Measurements from ENCODE around the gene COX4I1.

COX4I1 gene

GRCh38 chr16:85819771-85820170, 20.3 kb downstream of the COX4I1 start:
- no peak for TF ChIP-seq POU2F2 (IDR thresholded peaks at IDR 0.05; ENCODE audit: low read depth, low read length)
- FAIRE-seq (no peak), DNase-seq (ENCODE audit: insufficient read length, low spot score) (no peak)

GRCh38 chr16:85820604-85821372, 21.3 kb downstream of the COX4I1 start:
- TF ChIP-seq POLR2AphosphoS5 (IDR thresholded peaks at IDR 0.05; ENCODE audit: low read depth, low read length) = no peak
- no peak for TF ChIP-seq POLR2A (IDR thresholded peaks at IDR 0.05; ENCODE audit: low read depth, low read length)
- TF ChIP-seq TAF1 (IDR thresholded peaks at IDR 0.05; ENCODE audit: low read depth, low read length) = no peak
- TF ChIP-seq POU2F2 (IDR thresholded peaks at IDR 0.05; ENCODE audit: low read depth, low read length) = no peak
- no peak for TF ChIP-seq PAX5 (IDR thresholded peaks at IDR 0.05; ENCODE audit: insufficient read depth, low read length, severe bottlenecking)
- TF ChIP-seq SPI1 (IDR thresholded peaks at IDR 0.05; ENCODE audit: low read depth, low read length) = no peak
- FAIRE-seq = no peak

GRCh38 chr16:85821390-85822135, 22.1 kb downstream of the COX4I1 start:
- no peak for TF ChIP-seq POLR2AphosphoS5 (IDR thresholded peaks at IDR 0.05; ENCODE audit: low read depth, low read length)
- no peak for TF ChIP-seq TAF1 (IDR thresholded peaks at IDR 0.05; ENCODE audit: low read depth, low read length)
- TF ChIP-seq SPI1 (IDR thresholded peaks at IDR 0.05; ENCODE audit: low read depth, low read length) = 0 out of 2 replicates have a peak, but pooled peaks have one; percentile 10
- TF ChIP-seq PAX5 (IDR thresholded peaks at IDR 0.05; ENCODE audit: insufficient read depth, low read length, severe bottlenecking) = peak; percentile 24
- TF ChIP-seq POU2F2 (IDR thresholded peaks at IDR 0.05; ENCODE audit: low read depth, low read length) = no peak; the same call in 1 of the 2 replicates
- TF ChIP-seq POLR2A (IDR thresholded peaks at IDR 0.05; ENCODE audit: low read depth, low read length) = no peak
- DNase-seq (ENCODE audit: insufficient read length, low spot score) (peak; percentile 90), FAIRE-seq (peak; percentile 83)

More at GRCh38 chr16:85820604-85821372, 21.3 kb downstream of the COX4I1 start:
- no peak for DNase-seq (ENCODE audit: insufficient read length, low spot score)

- TF ChIP-seq SPI1 (IDR thresholded peaks at IDR 0.05; ENCODE audit: low read depth, low read length) = no peak
- TF ChIP-seq PAX5 (IDR thresholded peaks at IDR 0.05; ENCODE audit: insufficient read depth, low read length, severe bottlenecking) = peak; percentile 1
- no peak for DNase-seq (ENCODE audit: insufficient read length, low spot score)
- no peak for FAIRE-seq
Observed at GRCh38 chr16:85822145-85822544, 22.6 kb downstream of the COX4I1 start.

GRCh38 chr16:85823328-85823920, 23.9 kb downstream of the COX4I1 start:
- no peak for TF ChIP-seq PAX5 (IDR thresholded peaks at IDR 0.05; ENCODE audit: insufficient read depth, low read length, severe bottlenecking)
- no peak for DNase-seq (ENCODE audit: insufficient read length, low spot score)
- peak; percentile 85 for FAIRE-seq

GRCh38 chr16:85824161-85825135, 25.0 kb downstream of the COX4I1 start:
- no peak for FAIRE-seq
- TF ChIP-seq SPI1 (IDR thresholded peaks at IDR 0.05; ENCODE audit: low read depth, low read length) (no peak), TAF1 (IDR thresholded peaks at IDR 0.05; ENCODE audit: low read depth, low read length) (no peak), POLR2AphosphoS5 (IDR thresholded peaks at IDR 0.05; ENCODE audit: low read depth, low read length) (no peak), POLR2A (IDR thresholded peaks at IDR 0.05; ENCODE audit: low read depth, low read length) (no peak), POU2F2 (IDR thresholded peaks at IDR 0.05; ENCODE audit: low read depth, low read length) (no peak), PAX5 (IDR thresholded peaks at IDR 0.05; ENCODE audit: insufficient read depth, low read length, severe bottlenecking) (no peak)
- DNase-seq (ENCODE audit: insufficient read length, low spot score) = no peak

GRCh38 chr16:85825326-85825725, 25.8 kb downstream of the COX4I1 start:
- FAIRE-seq = no peak
- no peak for DNase-seq (ENCODE audit: insufficient read length, low spot score)
- TF ChIP-seq POLR2A (IDR thresholded peaks at IDR 0.05; ENCODE audit: low read depth, low read length) = no peak

GRCh38 chr16:85826686-85827247, 27.3 kb downstream of the COX4I1 start:
- no peak for TF ChIP-seq POLR2AphosphoS5 (IDR thresholded peaks at IDR 0.05; ENCODE audit: low read depth, low read length)
- TF ChIP-seq POLR2A (IDR thresholded peaks at IDR 0.05; ENCODE audit: low read depth, low read length) = no peak
- FAIRE-seq (peak; percentile 82), DNase-seq (ENCODE audit: insufficient read length, low spot score) (no peak)

GRCh38 chr16:85828166-85828565, 28.7 kb downstream of the COX4I1 start:
- FAIRE-seq (no peak), DNase-seq (ENCODE audit: insufficient read length, low spot score) (no peak)
- TF ChIP-seq POU2F2 (IDR thresholded peaks at IDR 0.05; ENCODE audit: low read depth, low read length) = no peak
- no peak for TF ChIP-seq TAF1 (IDR thresholded peaks at IDR 0.05; ENCODE audit: low read depth, low read length)
- no peak for TF ChIP-seq SPI1 (IDR thresholded peaks at IDR 0.05; ENCODE audit: low read depth, low read length)
- no peak for TF ChIP-seq POLR2A (IDR thresholded peaks at IDR 0.05; ENCODE audit: low read depth, low read length)
- TF ChIP-seq POLR2AphosphoS5 (IDR thresholded peaks at IDR 0.05; ENCODE audit: low read depth, low read length) = no peak
- TF ChIP-seq PAX5 (IDR thresholded peaks at IDR 0.05; ENCODE audit: insufficient read depth, low read length, severe bottlenecking) = no peak
